ENCODE measurements around the gene AFF3.
"Not testable (repeated sequence)": the region's sequence is repeated elsewhere in the genome, so short reads cannot be mapped to it uniquely, and the experiment has no call there.

Gene AFF3

DNA sequence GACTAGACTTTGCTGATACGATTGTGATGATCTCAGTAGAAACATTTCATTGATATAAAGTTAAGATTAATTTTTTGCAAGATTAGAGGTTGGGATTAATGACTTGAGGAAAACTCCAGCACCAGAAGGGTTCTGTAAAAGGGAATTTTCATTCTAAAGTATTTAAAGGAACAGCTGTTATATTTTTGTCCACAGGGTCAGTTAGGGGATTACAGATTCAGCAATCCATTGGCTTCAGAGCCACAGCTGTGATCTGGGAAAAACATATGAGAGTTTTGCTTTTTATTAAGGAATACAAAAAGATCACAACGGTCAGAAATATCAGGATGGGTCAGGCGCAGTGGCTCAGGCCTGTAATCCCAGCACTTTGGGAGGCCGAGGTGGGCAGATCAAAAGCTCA is 633.0 kb downstream of the AFF3 start:
- Histone ChIP-seq H3K9ac (ENCODE audit: low read length in 5 of 5) (no peak overlapping the region), H3K4me1 (ENCODE audit: control insufficient read depth in 5 of 5, insufficient read depth in 5 of 5, low read length in 5 of 5) (no peaks in the 10 kb centered on the region), H3K36me3 (ENCODE audit: control insufficient read depth in 5 of 5, insufficient read depth in 5 of 5, low read length in 5 of 5) (no peaks in the 10 kb centered on the region), H3K27ac (ENCODE audit: low read depth, low read length) (no peak overlapping the region), H3K9me3 (ENCODE audit: control insufficient read depth in 5 of 5, low read length in 5 of 5) (no peaks in the 10 kb centered on the region), H3K4me3 (ENCODE audit: low read depth in 1 of 5, low read length in 5 of 5) (no peak overlapping the region), H3K27me3 (ENCODE audit: control insufficient read depth in 5 of 5, insufficient read depth in 4 of 5, low read length in 5 of 5) (no peaks in the 10 kb centered on the region)

DNA sequence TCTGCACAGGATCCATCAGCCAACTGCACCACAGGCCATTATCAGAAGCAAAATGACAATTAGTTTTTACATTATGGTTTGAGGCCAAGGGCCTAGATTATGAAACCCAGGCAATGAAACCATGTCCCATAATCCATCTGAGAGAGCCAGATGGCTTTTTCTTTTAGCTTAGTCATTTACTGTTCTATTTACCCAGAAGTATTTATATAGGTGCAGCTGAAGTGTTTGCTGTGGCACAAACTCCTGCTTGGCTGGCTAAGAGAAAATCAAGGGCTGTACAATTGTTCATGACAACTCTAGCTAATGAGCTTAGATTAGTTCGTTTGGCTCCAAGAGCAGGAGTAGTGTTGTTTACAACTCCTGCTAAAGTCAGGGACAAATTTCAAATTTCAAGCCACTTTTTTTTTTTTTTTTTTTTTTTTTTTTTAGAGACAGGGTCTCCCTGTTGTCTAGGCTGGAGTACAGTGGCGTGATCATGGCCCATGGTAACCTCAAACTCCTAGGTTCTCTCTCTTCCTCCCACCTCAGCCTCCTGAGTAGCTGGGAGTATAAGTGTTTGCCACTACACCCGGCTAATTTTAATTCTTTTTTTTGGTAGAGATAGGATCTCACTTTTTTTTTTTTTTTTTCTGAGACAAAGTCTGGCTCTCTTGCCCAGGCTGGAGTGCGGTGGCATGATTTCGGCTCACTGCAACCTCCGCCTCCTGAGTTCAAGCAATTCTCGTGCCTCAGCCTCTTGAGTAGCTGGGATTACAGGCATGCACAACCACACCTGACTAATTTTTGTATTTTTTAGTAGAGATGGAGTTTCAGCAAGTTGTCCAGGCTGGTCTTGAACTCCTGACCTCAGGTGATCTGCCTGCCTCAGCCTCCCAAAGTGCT is 634.2 kb downstream of the AFF3 start:
- no peaks in the 10 kb centered on the region for H3K9me3 ChIP-seq (ENCODE audit: control insufficient read depth in 5 of 5, low read length in 5 of 5)
- no peak overlapping the region for H3K27ac ChIP-seq (ENCODE audit: low read depth, low read length)
- no peaks in the 10 kb centered on the region for H3K4me1 ChIP-seq (ENCODE audit: control insufficient read depth in 5 of 5, insufficient read depth in 5 of 5, low read length in 5 of 5)
- no peak overlapping the region for H3K4me3 ChIP-seq (ENCODE audit: low read depth in 1 of 5, low read length in 5 of 5)
- H3K27me3 ChIP-seq (ENCODE audit: control insufficient read depth in 5 of 5, insufficient read depth in 4 of 5, low read length in 5 of 5): no peaks in the 10 kb centered on the region
- H3K9ac ChIP-seq (ENCODE audit: low read length in 5 of 5): no peak overlapping the region
- no peaks in the 10 kb centered on the region for H3K36me3 ChIP-seq (ENCODE audit: control insufficient read depth in 5 of 5, insufficient read depth in 5 of 5, low read length in 5 of 5)

GRCh38 chr2:99504844-99505584 is 637.4 kb downstream of the AFF3 start:
- no peak overlapping the region for H3K27ac ChIP-seq (ENCODE audit: low read depth, low read length)
- H3K27me3 ChIP-seq (ENCODE audit: control insufficient read depth in 5 of 5, insufficient read depth in 4 of 5, low read length in 5 of 5): no peaks in the 10 kb centered on the region
- H3K4me1 ChIP-seq (ENCODE audit: control insufficient read depth in 5 of 5, insufficient read depth in 5 of 5, low read length in 5 of 5): no peaks in the 10 kb centered on the region
- H3K36me3 ChIP-seq (ENCODE audit: control insufficient read depth in 5 of 5, insufficient read depth in 5 of 5, low read length in 5 of 5): no peaks in the 10 kb centered on the region
- H3K9me3 ChIP-seq (ENCODE audit: control insufficient read depth in 5 of 5, low read length in 5 of 5): no peaks in the 10 kb centered on the region
- H3K9ac ChIP-seq (ENCODE audit: low read length in 5 of 5): no peak overlapping the region
- no peak overlapping the region for H3K4me3 ChIP-seq (ENCODE audit: low read depth in 1 of 5, low read length in 5 of 5)

DNA sequence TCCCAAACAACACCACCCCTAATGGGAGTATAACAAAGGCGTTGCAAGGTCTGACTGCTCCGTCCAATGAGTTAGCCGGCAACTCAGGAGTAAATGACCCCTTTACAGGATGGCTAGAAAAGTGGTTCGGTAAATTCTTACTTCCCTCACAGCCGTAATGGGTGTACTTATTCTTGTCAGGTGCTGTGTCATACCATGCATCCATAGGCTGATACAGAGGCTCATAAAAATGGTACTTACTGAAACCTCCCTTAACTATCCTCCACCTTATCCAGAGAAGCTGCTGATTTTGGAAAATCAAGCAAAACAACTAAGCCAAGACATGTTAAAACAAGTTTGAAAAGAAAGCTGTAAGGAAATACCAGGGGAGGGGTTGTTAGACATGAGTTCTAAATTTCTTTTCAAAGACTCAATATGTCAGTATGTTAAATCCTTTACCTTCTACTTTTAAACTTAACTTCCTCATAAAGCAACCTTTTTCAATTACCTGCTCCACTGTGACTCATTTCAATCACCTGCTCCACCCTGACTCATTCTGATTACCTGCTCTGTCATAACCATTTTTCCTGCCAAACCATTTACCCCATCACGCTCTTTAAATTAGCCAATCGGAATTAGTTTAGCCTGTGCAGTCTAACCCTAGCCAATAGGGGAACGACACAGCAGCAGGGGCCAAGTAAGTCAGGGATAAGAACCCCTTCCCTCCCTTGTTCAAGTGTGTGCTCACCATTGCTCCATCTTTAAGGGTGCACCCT is 638.6 kb downstream of the AFF3 start:
- not testable (repeated sequence) for H3K4me3 ChIP-seq (ENCODE audit: low read depth in 1 of 5, low read length in 5 of 5); H3K27ac ChIP-seq (ENCODE audit: low read depth, low read length); H3K36me3 ChIP-seq (ENCODE audit: control insufficient read depth in 5 of 5, insufficient read depth in 5 of 5, low read length in 5 of 5); H3K9ac ChIP-seq (ENCODE audit: low read length in 5 of 5); H3K9me3 ChIP-seq (ENCODE audit: control insufficient read depth in 5 of 5, low read length in 5 of 5); H3K4me1 ChIP-seq (ENCODE audit: control insufficient read depth in 5 of 5, insufficient read depth in 5 of 5, low read length in 5 of 5); H3K27me3 ChIP-seq (ENCODE audit: control insufficient read depth in 5 of 5, insufficient read depth in 4 of 5, low read length in 5 of 5)

GRCh38 chr2:99496021-99496420 is 646.4 kb downstream of the AFF3 start:
- H3K27ac ChIP-seq (ENCODE audit: low read depth, low read length): no peak overlapping the region
- H3K4me1 ChIP-seq (ENCODE audit: control insufficient read depth in 5 of 5, insufficient read depth in 5 of 5, low read length in 5 of 5): no peaks in the 10 kb centered on the region
- no peaks in the 10 kb centered on the region for H3K36me3 ChIP-seq (ENCODE audit: control insufficient read depth in 5 of 5, insufficient read depth in 5 of 5, low read length in 5 of 5)
- H3K27me3 ChIP-seq (ENCODE audit: control insufficient read depth in 5 of 5, insufficient read depth in 4 of 5, low read length in 5 of 5): peaks cover 0 to 4% (median 0%) of the 10 kb centered on the region in 5 donors
- H3K9me3 ChIP-seq (ENCODE audit: control insufficient read depth in 5 of 5, low read length in 5 of 5): no peaks in the 10 kb centered on the region
- no peak overlapping the region for H3K4me3 ChIP-seq (ENCODE audit: low read depth in 1 of 5, low read length in 5 of 5)
- no peak overlapping the region for H3K9ac ChIP-seq (ENCODE audit: low read length in 5 of 5)

All from subcutaneous abdominal adipose tissue (tissue), 5 donors.